ENCODE results near the gene VPS26A.
"Not testable (repeated sequence)": the region's sequence is repeated elsewhere in the genome, so short reads cannot be mapped to it uniquely, and the experiment has no call there.

The VPS26A gene

DNA sequence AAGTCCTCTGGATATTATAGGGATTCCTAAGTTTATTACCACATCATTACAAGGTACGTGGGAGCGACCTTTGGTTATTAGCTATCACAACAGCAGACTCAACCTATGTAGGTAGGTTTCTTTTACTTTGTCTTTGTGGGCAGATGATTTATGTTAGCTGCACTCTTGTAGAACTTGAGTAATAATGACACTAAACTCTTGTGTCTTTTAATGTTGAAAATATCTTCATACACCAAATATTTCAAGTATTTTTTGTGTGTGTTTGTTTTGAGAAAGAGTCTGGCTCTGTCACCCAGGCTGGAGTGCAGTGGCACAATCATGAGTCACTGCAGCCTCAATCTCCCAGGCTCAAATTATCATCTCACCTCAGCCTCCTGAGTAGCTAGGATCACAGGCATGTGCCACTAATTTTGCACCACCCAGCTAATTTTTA is 36.8 kb downstream of the VPS26A start:
- no peaks in the 10 kb centered on the region for H3K9me3 ChIP-seq (ENCODE audit: control insufficient read depth in 5 of 5, low read length in 5 of 5)
- no peak overlapping the region for H3K9ac ChIP-seq (ENCODE audit: low read length in 5 of 5)
- H3K4me1 ChIP-seq (ENCODE audit: control insufficient read depth in 5 of 5, insufficient read depth in 5 of 5, low read length in 5 of 5): no peaks in the 10 kb centered on the region
- H3K27ac ChIP-seq (ENCODE audit: low read depth, low read length): no peak overlapping the region
- H3K27me3 ChIP-seq (ENCODE audit: control insufficient read depth in 5 of 5, insufficient read depth in 4 of 5, low read length in 5 of 5): no peaks in the 10 kb centered on the region
- H3K36me3 ChIP-seq (ENCODE audit: control insufficient read depth in 5 of 5, insufficient read depth in 5 of 5, low read length in 5 of 5): peaks cover 28 to 49% (median 41%) of the 10 kb centered on the region in 5 donors
- H3K4me3 ChIP-seq (ENCODE audit: low read depth in 1 of 5, low read length in 5 of 5): no peak overlapping the region

- no peaks in the 10 kb centered on the region for H3K9me3 ChIP-seq (ENCODE audit: control insufficient read depth in 5 of 5, low read length in 5 of 5)
- no peaks in the 10 kb centered on the region for H3K4me1 ChIP-seq (ENCODE audit: control insufficient read depth in 5 of 5, insufficient read depth in 5 of 5, low read length in 5 of 5)
- H3K9ac ChIP-seq (ENCODE audit: low read length in 5 of 5): no peak overlapping the region
- H3K27me3 ChIP-seq (ENCODE audit: control insufficient read depth in 5 of 5, insufficient read depth in 4 of 5, low read length in 5 of 5): no peaks in the 10 kb centered on the region
- no peak overlapping the region for H3K27ac ChIP-seq (ENCODE audit: low read depth, low read length)
- H3K4me3 ChIP-seq (ENCODE audit: low read depth in 1 of 5, low read length in 5 of 5): no peak overlapping the region
- H3K36me3 ChIP-seq (ENCODE audit: control insufficient read depth in 5 of 5, insufficient read depth in 5 of 5, low read length in 5 of 5): peaks cover 47 to 55% (median 49%) of the 10 kb centered on the region in 5 donors
Observed at GRCh38 chr10:69168493-69168892, 44.5 kb downstream of the VPS26A start.

- H3K27me3 ChIP-seq (ENCODE audit: control insufficient read depth in 5 of 5, insufficient read depth in 4 of 5, low read length in 5 of 5): no peaks in the 10 kb centered on the region
- no peak overlapping the region for H3K9ac ChIP-seq (ENCODE audit: low read length in 5 of 5)
- H3K4me1 ChIP-seq (ENCODE audit: control insufficient read depth in 5 of 5, insufficient read depth in 5 of 5, low read length in 5 of 5): no peaks in the 10 kb centered on the region
- H3K27ac ChIP-seq (ENCODE audit: low read depth, low read length): no peak overlapping the region
- H3K9me3 ChIP-seq (ENCODE audit: control insufficient read depth in 5 of 5, low read length in 5 of 5): no peaks in the 10 kb centered on the region
- peaks cover 30 to 41% (median 33%) of the 10 kb centered on the region in 5 donors for H3K36me3 ChIP-seq (ENCODE audit: control insufficient read depth in 5 of 5, insufficient read depth in 5 of 5, low read length in 5 of 5)
- H3K4me3 ChIP-seq (ENCODE audit: low read depth in 1 of 5, low read length in 5 of 5): no peak overlapping the region
Observed at GRCh38 chr10:69172241-69172982, 48.4 kb downstream of the VPS26A start.

DNA sequence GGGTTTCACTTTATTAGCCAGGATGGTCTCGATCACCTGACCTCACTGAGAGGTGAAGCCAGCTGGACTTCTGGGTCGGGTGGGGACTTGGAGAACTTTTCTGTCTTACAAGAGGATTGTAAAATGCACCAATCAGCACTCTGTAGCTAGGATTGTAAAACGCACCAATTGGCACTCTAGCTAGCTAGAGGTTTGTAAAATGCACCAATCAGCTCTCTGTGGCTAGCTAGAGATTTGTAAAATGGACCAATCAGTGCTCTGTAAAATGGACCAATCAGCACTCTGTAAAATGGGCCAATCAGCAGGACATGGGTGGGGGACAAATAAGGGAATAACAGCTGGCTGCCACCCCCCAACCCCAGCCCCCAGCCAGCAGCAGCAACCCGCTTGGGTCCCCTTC is 51.3 kb downstream of the VPS26A start:
- H3K27me3 ChIP-seq (ENCODE audit: control insufficient read depth in 5 of 5, insufficient read depth in 4 of 5, low read length in 5 of 5); H3K27ac ChIP-seq (ENCODE audit: low read depth, low read length); H3K4me3 ChIP-seq (ENCODE audit: low read depth in 1 of 5, low read length in 5 of 5); H3K9ac ChIP-seq (ENCODE audit: low read length in 5 of 5); H3K9me3 ChIP-seq (ENCODE audit: control insufficient read depth in 5 of 5, low read length in 5 of 5): not testable (repeated sequence)
- Histone ChIP-seq H3K4me1 (ENCODE audit: control insufficient read depth in 5 of 5, insufficient read depth in 5 of 5, low read length in 5 of 5) (peaks cover 3 to 11% (median 8%) of the 10 kb centered on the region in 5 donors), H3K36me3 (ENCODE audit: control insufficient read depth in 5 of 5, insufficient read depth in 5 of 5, low read length in 5 of 5) (peaks cover 12 to 26% (median 20%) of the 10 kb centered on the region in 5 donors)

- no peak overlapping the region for H3K27ac ChIP-seq (ENCODE audit: low read depth, low read length)
- H3K27me3 ChIP-seq (ENCODE audit: control insufficient read depth in 5 of 5, insufficient read depth in 4 of 5, low read length in 5 of 5): no peaks in the 10 kb centered on the region
- no peaks in the 10 kb centered on the region for H3K9me3 ChIP-seq (ENCODE audit: control insufficient read depth in 5 of 5, low read length in 5 of 5)
- peaks cover 8 to 24% (median 22%) of the 10 kb centered on the region in 5 donors for H3K4me1 ChIP-seq (ENCODE audit: control insufficient read depth in 5 of 5, insufficient read depth in 5 of 5, low read length in 5 of 5)
- H3K36me3 ChIP-seq (ENCODE audit: control insufficient read depth in 5 of 5, insufficient read depth in 5 of 5, low read length in 5 of 5): peaks cover 1 to 11% (median 6%) of the 10 kb centered on the region in 5 donors
- H3K4me3 ChIP-seq (ENCODE audit: low read depth in 1 of 5, low read length in 5 of 5): no peak overlapping the region
- no peak overlapping the region for H3K9ac ChIP-seq (ENCODE audit: low read length in 5 of 5)
Observed at GRCh38 chr10:69176823-69177222, 52.8 kb downstream of the VPS26A start.

DNA sequence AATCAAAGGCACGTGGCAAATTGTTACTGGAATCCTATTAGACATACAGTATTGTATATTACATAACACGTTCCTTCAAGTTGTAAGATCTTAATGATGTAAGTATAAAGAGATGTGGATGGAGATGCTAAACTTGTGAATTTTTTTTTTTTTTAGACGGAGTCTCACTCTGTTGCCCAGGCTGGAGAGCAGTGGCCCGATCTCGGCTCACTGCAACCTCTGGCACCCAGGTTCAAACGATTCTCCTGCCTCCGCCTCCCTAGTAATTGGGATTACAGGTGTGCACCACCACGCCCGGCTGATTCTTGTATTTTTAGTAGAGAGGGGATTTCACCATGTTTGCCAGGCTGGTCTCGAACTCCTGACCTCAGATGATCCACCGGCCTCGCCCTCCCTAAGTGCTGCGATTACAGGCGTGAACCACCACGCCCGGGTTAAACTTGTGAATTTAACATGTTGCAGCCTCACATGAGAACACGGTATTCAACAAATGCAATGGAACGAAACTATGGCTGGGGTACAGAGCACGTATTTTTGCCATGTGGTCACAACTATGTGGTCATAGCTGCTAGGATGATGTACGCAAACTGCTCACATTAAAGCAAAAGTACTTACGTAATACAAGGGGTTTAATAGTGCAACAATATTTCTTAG is 55.2 kb downstream of the VPS26A start:
- H3K9ac ChIP-seq (ENCODE audit: low read length in 5 of 5): peak overlapping the region; percentile 95 to 100 (median 99)
- peak overlapping the region; percentile 98 for H3K27ac ChIP-seq (ENCODE audit: low read depth, low read length)
- no peaks in the 10 kb centered on the region for H3K9me3 ChIP-seq (ENCODE audit: control insufficient read depth in 5 of 5, low read length in 5 of 5)

GRCh38 chr10:69179743-69180524 is 56.0 kb downstream of the VPS26A start, which contains the start of gene SUPV3L1:
Gene SUPV3L1 (plus strand): TSS chr10:69180234. CDS start chr10:69180292, 58 bp downstream.
- no peaks in the 10 kb centered on the region for H3K27me3 ChIP-seq (ENCODE audit: control insufficient read depth in 5 of 5, insufficient read depth in 4 of 5, low read length in 5 of 5)

More for the DNA sequence above, 55.2 kb downstream of the VPS26A start:
- Histone ChIP-seq H3K4me3 (ENCODE audit: low read depth in 1 of 5, low read length in 5 of 5) (peak overlapping the region; percentile 75 to 100 (median 98)), H3K4me1 (ENCODE audit: control insufficient read depth in 5 of 5, insufficient read depth in 5 of 5, low read length in 5 of 5) (peaks cover 8 to 27% (median 24%) of the 10 kb centered on the region in 5 donors), H3K27me3 (ENCODE audit: control insufficient read depth in 5 of 5, insufficient read depth in 4 of 5, low read length in 5 of 5) (no peaks in the 10 kb centered on the region), H3K36me3 (ENCODE audit: control insufficient read depth in 5 of 5, insufficient read depth in 5 of 5, low read length in 5 of 5) (peaks cover 2 to 9% (median 5%) of the 10 kb centered on the region in 5 donors)

DNA sequence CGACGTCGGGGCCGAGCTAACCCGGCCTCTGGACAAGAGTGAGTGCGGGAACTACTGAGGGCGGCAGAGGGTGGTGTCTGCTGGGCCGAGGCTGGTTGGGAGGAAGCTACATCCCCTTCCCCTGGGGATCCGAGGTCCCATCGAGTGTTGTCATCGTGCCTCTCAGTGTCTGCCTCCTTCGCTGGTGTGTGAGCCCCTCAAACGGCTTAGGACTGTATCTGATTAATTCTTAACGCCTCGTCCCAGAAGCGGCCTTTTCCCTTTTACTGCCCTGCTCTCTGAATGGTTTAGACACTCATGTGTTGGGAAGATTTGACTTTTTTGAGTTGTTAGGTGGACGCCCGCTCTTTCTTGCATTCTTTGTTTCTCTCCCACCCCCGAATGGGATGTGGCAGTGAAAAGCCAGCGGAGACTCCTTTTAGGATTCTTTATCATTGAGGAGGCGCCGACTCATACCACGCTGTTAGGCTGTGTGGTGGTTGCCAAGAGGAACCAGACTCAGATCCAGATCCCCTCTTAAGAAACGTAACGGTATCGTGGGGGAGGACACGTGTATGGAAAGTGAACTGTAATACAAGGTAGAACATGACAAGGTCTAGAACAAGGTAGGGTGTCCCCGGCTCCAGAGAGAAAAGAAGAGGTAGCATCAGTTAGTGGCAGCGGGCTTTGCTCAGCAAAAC is 56.7 kb downstream of the VPS26A start:
- peak overlapping the region; percentile 98 for H3K27ac ChIP-seq (ENCODE audit: low read depth, low read length)
- peaks cover 8 to 31% (median 24%) of the 10 kb centered on the region in 5 donors for H3K4me1 ChIP-seq (ENCODE audit: control insufficient read depth in 5 of 5, insufficient read depth in 5 of 5, low read length in 5 of 5)
- no peaks in the 10 kb centered on the region for H3K27me3 ChIP-seq (ENCODE audit: control insufficient read depth in 5 of 5, insufficient read depth in 4 of 5, low read length in 5 of 5)
- peak overlapping the region; percentile 95 to 100 (median 99) for H3K9ac ChIP-seq (ENCODE audit: low read length in 5 of 5)
- H3K9me3 ChIP-seq (ENCODE audit: control insufficient read depth in 5 of 5, low read length in 5 of 5): no peaks in the 10 kb centered on the region
- peaks cover 2 to 15% (median 5%) of the 10 kb centered on the region in 5 donors for H3K36me3 ChIP-seq (ENCODE audit: control insufficient read depth in 5 of 5, insufficient read depth in 5 of 5, low read length in 5 of 5)
- peak overlapping the region; percentile 92 to 100 (median 98) for H3K4me3 ChIP-seq (ENCODE audit: low read depth in 1 of 5, low read length in 5 of 5)

More at GRCh38 chr10:69179743-69180524, 56.0 kb downstream of the VPS26A start, which contains the start of gene SUPV3L1:
- Histone ChIP-seq H3K27ac (ENCODE audit: low read depth, low read length) (peak within 1 kb of the TSS; percentile 98), H3K36me3 (ENCODE audit: control insufficient read depth in 5 of 5, insufficient read depth in 5 of 5, low read length in 5 of 5) (peaks cover 2 to 15% (median 5%) of the 10 kb centered on the region in 5 donors), H3K4me3 (ENCODE audit: low read depth in 1 of 5, low read length in 5 of 5) (peak within 1 kb of the TSS; percentile 92 to 100 (median 98)), H3K9me3 (ENCODE audit: control insufficient read depth in 5 of 5, low read length in 5 of 5) (no peaks in the 10 kb centered on the region), H3K9ac (ENCODE audit: low read length in 5 of 5) (peak within 1 kb of the TSS; percentile 95 to 100 (median 99)), H3K4me1 (ENCODE audit: control insufficient read depth in 5 of 5, insufficient read depth in 5 of 5, low read length in 5 of 5) (peaks cover 8 to 28% (median 24%) of the 10 kb centered on the region in 5 donors)

DNA sequence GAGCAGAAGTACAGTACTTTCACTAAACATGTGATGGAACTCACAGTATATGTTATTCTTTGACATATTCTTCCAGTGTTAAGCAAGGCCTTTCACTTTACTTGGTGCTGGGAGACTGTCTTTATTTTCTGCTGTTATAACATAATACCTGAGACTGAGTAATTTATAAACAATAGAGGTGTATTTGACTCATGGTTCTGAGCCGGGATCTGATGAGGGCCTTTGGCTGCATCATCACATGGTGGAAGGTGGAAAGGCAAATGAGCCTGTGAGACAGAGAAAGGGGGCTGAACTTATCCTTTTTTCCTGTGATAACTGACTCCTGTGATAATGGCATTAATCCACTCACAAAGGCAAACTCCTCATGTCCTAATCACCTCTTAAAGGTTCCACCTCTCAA is 57.5 kb downstream of the VPS26A start:
- Histone ChIP-seq H3K27ac (ENCODE audit: low read depth, low read length) (no peak overlapping the region), H3K4me1 (ENCODE audit: control insufficient read depth in 5 of 5, insufficient read depth in 5 of 5, low read length in 5 of 5) (peaks cover 8 to 31% (median 24%) of the 10 kb centered on the region in 5 donors), H3K27me3 (ENCODE audit: control insufficient read depth in 5 of 5, insufficient read depth in 4 of 5, low read length in 5 of 5) (no peaks in the 10 kb centered on the region), H3K9ac (ENCODE audit: low read length in 5 of 5) (peak overlapping the region in 4 of 5 donors; percentile 95 to 100 (median 98)), H3K36me3 (ENCODE audit: control insufficient read depth in 5 of 5, insufficient read depth in 5 of 5, low read length in 5 of 5) (peaks cover 3 to 22% (median 10%) of the 10 kb centered on the region in 5 donors), H3K9me3 (ENCODE audit: control insufficient read depth in 5 of 5, low read length in 5 of 5) (no peaks in the 10 kb centered on the region), H3K4me3 (ENCODE audit: low read depth in 1 of 5, low read length in 5 of 5) (peak overlapping the region in 3 of 5 donors; percentile 92 to 98 (median 97))
